RWPE2 (cell line): ENCODE results near the gene GSTA3.
"Not testable (repeated sequence)": the region's sequence is repeated elsewhere in the genome, so short reads cannot be mapped to it uniquely, and the experiment has no call there.

Experiments used
- ATAC-seq: fragments of 200-7000 bp; cut with Tn5 transposase; 3 replicates; pipeline ENCODE4 v1.9.1; 2021; ENCODE audit warnings: low read depth
- DNase-seq: peaks from one replicate; pipeline ENCODE4 v3.0.0-alpha.2; 2020; ENCODE audit warnings: low spot score
- H3K27ac ChIP-seq: fragments of 450-650 bp; 2 replicates; pipeline ENCODE4 v1.5.1; 2017; ENCODE audit warnings: mild to moderate bottlenecking; ENCODE audit not compliant: poor library complexity, severe bottlenecking
- H3K27me3 ChIP-seq: fragments of 250-450 bp; sonication (Bioruptor Pico); 2 replicates; pipeline ENCODE4 v1.5.1; 2021; ENCODE audit warnings: mild to moderate bottlenecking, moderate library complexity; ENCODE audit not compliant: insufficient read depth, poor library complexity, severe bottlenecking
- H3K36me3 ChIP-seq: fragments of 250-450 bp; sonication (Bioruptor Pico); 2 replicates; pipeline ENCODE4 v1.5.1; 2020; ENCODE audit warnings: low read depth, mild to moderate bottlenecking, moderate library complexity
- H3K4me1 ChIP-seq: fragments of 250-450 bp; sonication (Bioruptor Pico); 2 replicates; pipeline ENCODE4 v1.5.1; 2021; ENCODE audit warnings: mild to moderate bottlenecking, moderate library complexity; ENCODE audit not compliant: insufficient read depth, poor library complexity, severe bottlenecking
- H3K4me3 ChIP-seq: fragments of 250-450 bp; sonication (Bioruptor Pico); 2 replicates; pipeline ENCODE4 v1.5.1; 2021; ENCODE audit warnings: mild to moderate bottlenecking, moderate library complexity; ENCODE audit not compliant: severe bottlenecking
- H3K9me3 ChIP-seq: fragments of 250-450 bp; sonication (Bioruptor Pico); 2 replicates; pipeline ENCODE4 v1.5.1; 2021; ENCODE audit warnings: mild to moderate bottlenecking, moderate library complexity; ENCODE audit not compliant: severe bottlenecking
- CTCF ChIP-seq: fragments of 450-650 bp; IDR thresholded peaks from one replicate; pipeline ENCODE4 v1.5.1; 2017; ENCODE audit warnings: mild to moderate bottlenecking, moderate library complexity; ENCODE audit not compliant: poor library complexity, severe bottlenecking

Gene GSTA3

GRCh38 chr6:52868240-52868639 is 41.3 kb downstream of the GSTA3 start:
- Histone ChIP-seq H3K9me3 (no peaks in the 10 kb centered on the region), H3K4me1 (no peaks in the 10 kb centered on the region), H3K27me3 (peaks cover 4% of the 10 kb centered on the region), H3K27ac (no peak overlapping the region), H3K4me3 (no peak overlapping the region), H3K36me3 (no peaks in the 10 kb centered on the region)
- no peak for TF ChIP-seq CTCF
- DNase-seq (no peak), ATAC-seq (no peak)

DNA sequence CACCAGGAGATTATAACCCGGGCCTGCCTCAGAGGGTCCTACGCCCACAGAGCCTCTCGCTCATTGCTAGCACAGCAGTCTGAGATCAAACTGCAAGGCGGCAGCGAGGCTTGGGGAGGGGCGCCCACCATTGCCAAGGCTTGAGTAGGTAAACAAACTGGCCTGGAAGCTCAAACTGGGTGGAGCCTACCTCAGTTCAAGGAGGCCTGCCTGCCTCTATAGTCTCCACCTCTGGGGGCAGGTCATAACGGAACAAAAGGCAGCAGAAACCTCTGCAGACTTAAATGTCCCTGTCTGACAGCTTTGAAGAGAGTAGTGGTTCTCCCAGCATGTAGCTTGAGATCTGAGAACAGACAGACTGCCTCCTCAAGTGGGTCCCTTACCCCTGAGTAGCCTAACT is 48.3 kb downstream of the GSTA3 start:
- DNase-seq, H3K4me3 ChIP-seq, H3K27me3 ChIP-seq, H3K4me1 ChIP-seq, ATAC-seq, H3K36me3 ChIP-seq, H3K27ac ChIP-seq, H3K9me3 ChIP-seq: not testable (repeated sequence)

DNA sequence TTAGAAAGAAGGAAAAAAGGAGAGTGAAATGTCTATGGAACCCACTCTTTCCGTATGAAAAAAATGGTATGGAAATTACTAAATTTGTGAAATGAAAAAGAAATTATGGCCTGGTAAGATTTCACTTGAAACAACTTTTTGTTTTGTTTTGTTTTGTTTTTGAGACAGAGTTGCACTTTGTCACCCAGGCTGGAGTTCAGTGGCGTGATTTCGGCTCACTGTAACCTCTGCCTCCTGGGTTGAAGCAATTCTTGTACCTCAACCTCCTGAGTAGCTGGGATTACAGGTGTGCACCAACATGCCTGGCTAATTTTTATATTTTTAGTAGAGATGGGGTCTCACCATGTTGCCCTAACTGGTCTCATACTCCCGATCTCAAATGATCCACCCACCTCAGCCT is 51.1 kb downstream of the GSTA3 start:
- TF ChIP-seq CTCF, result no peak
- no peak for DNase-seq
- Histone ChIP-seq H3K4me1 (no peaks in the 10 kb centered on the region), H3K36me3 (no peaks in the 10 kb centered on the region), H3K27me3 (no peaks in the 10 kb centered on the region), H3K9me3 (no peaks in the 10 kb centered on the region), H3K4me3 (no peak overlapping the region), H3K27ac (no peak overlapping the region)
- no peak for ATAC-seq

GRCh38 chr6:52856137-52856536 is 53.4 kb downstream of the GSTA3 start:
- not testable (repeated sequence) for H3K4me3 ChIP-seq, H3K27me3 ChIP-seq, H3K36me3 ChIP-seq, H3K27ac ChIP-seq, DNase-seq, H3K9me3 ChIP-seq, ATAC-seq, H3K4me1 ChIP-seq

GRCh38 chr6:52849137-52849536 is 60.4 kb downstream of the GSTA3 start:
- TF ChIP-seq CTCF, result no peak
- DNase-seq, result no peak
- Histone ChIP-seq H3K27ac (no peak overlapping the region), H3K4me3 (no peak overlapping the region), H3K36me3 (no peaks in the 10 kb centered on the region), H3K27me3 (no peaks in the 10 kb centered on the region), H3K9me3 (no peaks in the 10 kb centered on the region), H3K4me1 (no peaks in the 10 kb centered on the region)
- no peak for ATAC-seq
